NT2/D1 (cell line): ENCODE results near the gene BCL7C.
A peak's percentile ranks its signal among the peaks of the same experiment; 100 is the strongest.

ENCODE experiments used
- DNase-seq: peaks from one replicate; pipeline ENCODE4 v3.0.0-alpha.2; 2011; ENCODE audit warnings: low read depth, low spot score
- H3K27me3 ChIP-seq: 2 replicates; pipeline ENCODE4 v1.6.0; 2011; ENCODE audit warnings: mild to moderate bottlenecking; ENCODE audit not compliant: insufficient read length, insufficient read depth
- H3K36me3 ChIP-seq: 2 replicates; pipeline ENCODE4 v1.6.1; 2011; ENCODE audit warnings: mild to moderate bottlenecking, low read length, mixed read lengths; ENCODE audit not compliant: insufficient read depth, insufficient read length
- H3K4me1 ChIP-seq: 2 replicates; pipeline ENCODE4 v1.5.1; 2011; ENCODE audit not compliant: insufficient read depth, insufficient read length
- H3K4me3 ChIP-seq: 2 replicates; pipeline ENCODE4 v1.5.1; 2011; ENCODE audit warnings: low read depth; ENCODE audit not compliant: insufficient read length
- H3K9ac ChIP-seq: 2 replicates; pipeline ENCODE4 v1.6.0; 2011; ENCODE audit warnings: low read depth; ENCODE audit not compliant: insufficient read length
- H3K9me3 ChIP-seq: 2 replicates; pipeline ENCODE4 v1.5.1; 2011; ENCODE audit warnings: mild to moderate bottlenecking, low read length; ENCODE audit not compliant: insufficient read depth
- SUZ12 ChIP-seq: IDR thresholded peaks from 2 replicates; pipeline ENCODE4 v1.6.1; 2011; ENCODE audit not compliant: insufficient read length, insufficient read depth; ENCODE audit errors: extremely low read depth
- YY1 ChIP-seq: IDR thresholded peaks from 2 replicates; pipeline ENCODE4 v1.6.1; 2011; ENCODE audit not compliant: insufficient read length, insufficient read depth
- ZNF274 ChIP-seq: IDR thresholded peaks from 2 replicates; pipeline ENCODE4 v1.6.1; 2011; ENCODE audit warnings: mild to moderate bottlenecking, low read depth, low read length

Gene BCL7C

DNA sequence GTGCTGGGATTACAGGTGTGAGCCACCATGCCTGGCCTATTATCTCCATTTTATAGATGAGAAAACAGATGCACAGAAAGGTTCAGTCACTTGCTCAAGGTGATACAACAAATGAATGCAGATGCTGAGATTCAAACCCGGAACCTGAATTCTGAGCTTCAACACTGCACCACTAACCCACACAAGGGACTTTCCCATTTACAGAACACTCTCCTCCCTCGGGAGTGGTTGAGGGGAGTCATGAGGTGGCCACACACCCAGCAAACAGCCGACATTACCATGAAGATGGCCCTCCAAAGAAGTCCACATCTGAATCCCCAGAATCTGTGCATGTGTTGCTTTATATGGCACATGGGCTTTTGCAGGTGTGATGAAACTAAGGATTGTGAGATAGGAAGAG lies 9.1 kb downstream of the BCL7C start:
- H3K9ac ChIP-seq = no peak overlapping the region
- no peak overlapping the region for H3K4me3 ChIP-seq
- no peaks in the 10 kb centered on the region for H3K9me3 ChIP-seq
- H3K4me1 ChIP-seq = peaks cover 18% of the 10 kb centered on the region
- H3K27me3 ChIP-seq = no peaks in the 10 kb centered on the region
- no peak for DNase-seq
- H3K36me3 ChIP-seq = peaks cover 45% of the 10 kb centered on the region
- TF ChIP-seq YY1 (no peak), ZNF274 (no peak), SUZ12 (no peak)

- no peaks in the 10 kb centered on the region for H3K27me3 ChIP-seq
- H3K4me3 ChIP-seq = no peak overlapping the region
- H3K4me1 ChIP-seq = peaks cover 18% of the 10 kb centered on the region
- no peak for TF ChIP-seq SUZ12
- no peak for TF ChIP-seq YY1
- no peak for TF ChIP-seq ZNF274
- H3K9me3 ChIP-seq = no peaks in the 10 kb centered on the region
- peak overlapping the region; percentile 24 for H3K9ac ChIP-seq
- no peak for DNase-seq
- H3K36me3 ChIP-seq = peaks cover 34% of the 10 kb centered on the region
Observed at GRCh38 chr16:30882429-30883310, 11.2 kb downstream of the BCL7C start.

DNA sequence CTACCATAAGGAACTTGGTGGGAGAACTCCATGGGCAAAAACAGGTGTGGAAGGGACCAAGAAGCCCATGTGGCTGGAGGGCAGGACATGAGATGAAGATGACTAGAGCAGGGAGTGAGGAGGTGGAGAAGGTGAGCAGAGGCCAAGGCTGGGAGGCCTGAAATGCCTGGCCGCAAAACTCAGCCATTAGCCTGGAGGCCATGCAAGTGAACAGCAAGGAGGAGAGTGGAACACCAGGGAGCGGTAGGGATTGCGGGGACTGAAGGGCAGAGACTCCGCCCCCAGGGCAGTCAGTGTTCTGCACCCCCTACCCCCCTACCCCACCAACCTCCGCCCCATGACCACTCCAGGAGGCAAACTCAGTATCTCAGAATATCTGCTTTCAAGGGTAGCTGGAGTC lies 17.0 kb downstream of the BCL7C start:
- H3K36me3 ChIP-seq = peaks cover 12% of the 10 kb centered on the region
- TF ChIP-seq SUZ12 (no peak), YY1 (no peak), ZNF274 (no peak)
- peaks cover 14% of the 10 kb centered on the region for H3K27me3 ChIP-seq
- H3K4me1 ChIP-seq = peaks cover 8% of the 10 kb centered on the region
- no peak for DNase-seq
- no peak overlapping the region for H3K4me3 ChIP-seq
- peak overlapping the region; percentile 95 for H3K9ac ChIP-seq
- no peaks in the 10 kb centered on the region for H3K9me3 ChIP-seq

- DNase-seq = no peak
- no peak for TF ChIP-seq SUZ12
- TF ChIP-seq YY1 = no peak
- TF ChIP-seq ZNF274 = no peak
- Histone ChIP-seq H3K36me3 (peaks cover 12% of the 10 kb centered on the region), H3K9me3 (no peaks in the 10 kb centered on the region), H3K4me1 (peaks cover 4% of the 10 kb centered on the region), H3K4me3 (peak overlapping the region; percentile 91), H3K27me3 (peaks cover 16% of the 10 kb centered on the region), H3K9ac (peak overlapping the region; percentile 95)
Observed at GRCh38 chr16:30875871-30876801, 17.7 kb downstream of the BCL7C start.

GRCh38 chr16:30874821-30875717 lies 18.8 kb downstream of the BCL7C start:
- peaks cover 4% of the 10 kb centered on the region for H3K4me1 ChIP-seq
- no peak for TF ChIP-seq SUZ12
- peaks cover 22% of the 10 kb centered on the region for H3K27me3 ChIP-seq
- peak; percentile 89 for DNase-seq
- peak overlapping the region; percentile 91 for H3K4me3 ChIP-seq
- peak overlapping the region; percentile 95 for H3K9ac ChIP-seq
- H3K9me3 ChIP-seq = no peaks in the 10 kb centered on the region
- H3K36me3 ChIP-seq = peaks cover 12% of the 10 kb centered on the region

DNA sequence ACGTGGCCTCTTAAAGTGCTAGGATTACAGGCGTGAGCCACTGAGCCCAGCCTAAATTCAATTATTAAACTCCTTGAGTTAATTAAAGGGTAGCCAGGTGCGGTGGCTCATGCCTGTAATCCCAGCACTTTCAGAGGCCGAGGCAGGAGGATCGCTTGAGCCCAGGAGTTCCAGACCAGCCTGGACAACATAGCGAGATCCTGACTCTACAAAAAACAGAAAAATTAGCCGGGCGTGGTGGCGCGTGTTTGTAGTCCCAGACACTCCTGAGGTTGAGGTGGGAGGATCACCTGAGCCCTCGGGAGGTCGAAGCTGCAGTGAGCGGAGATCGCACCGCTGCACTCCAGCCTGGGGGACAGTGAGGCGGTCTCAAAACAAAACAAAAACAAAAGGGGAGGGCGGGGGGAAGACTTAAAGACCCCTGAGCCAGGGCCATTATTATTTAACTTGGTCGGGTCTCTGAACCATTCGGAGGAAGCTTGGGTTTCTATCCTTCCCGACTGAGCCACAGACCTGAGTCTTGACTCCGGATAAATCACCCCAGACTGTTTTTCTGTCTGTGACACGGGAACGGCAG lies 19.5 kb downstream of the BCL7C start:
- DNase-seq = peak; percentile 48
- peaks cover 22% of the 10 kb centered on the region for H3K27me3 ChIP-seq
- TF ChIP-seq ZNF274 (no peak), YY1 (no peak), SUZ12 (no peak)
- H3K4me1 ChIP-seq = peaks cover 4% of the 10 kb centered on the region
- H3K36me3 ChIP-seq = peaks cover 12% of the 10 kb centered on the region
- peak overlapping the region; percentile 95 for H3K9ac ChIP-seq
- H3K9me3 ChIP-seq = no peaks in the 10 kb centered on the region
- H3K4me3 ChIP-seq = peak overlapping the region; percentile 91
